Fibroblast of upper back skin (primary cell): Measurements from ENCODE around the gene CFAP77.

Source experiments
- DNase-seq: peaks from one replicate; pipeline ENCODE4 v3.0.0-alpha.2; 2013

The CFAP77 gene

GRCh38 chr9:132410642-132411041 lies 631 bp downstream of the CFAP77 start:
- DNase-seq, result no peak

- peak; percentile 16 for DNase-seq
These were observed 1.1 kb downstream of the CFAP77 start for GRCh38 chr9:132411091-132411508.

GRCh38 chr9:132412089-132412488 lies 2.1 kb downstream of the CFAP77 start:
- peak; percentile 8 for DNase-seq

GRCh38 chr9:132413926-132414325 lies 3.9 kb downstream of the CFAP77 start:
- no peak for DNase-seq

GRCh38 chr9:132414731-132415130 lies 4.7 kb downstream of the CFAP77 start:
- DNase-seq, result no peak

- DNase-seq, result no peak
These were observed 5.2 kb downstream of the CFAP77 start for GRCh38 chr9:132415181-132415580.

- no peak for DNase-seq
These were observed 8.8 kb downstream of the CFAP77 start for GRCh38 chr9:132418726-132419363.

- no peak for DNase-seq
These were observed 12.6 kb downstream of the CFAP77 start for GRCh38 chr9:132422574-132422973.

GRCh38 chr9:132423503-132423902 lies 13.5 kb downstream of the CFAP77 start:
- no peak for DNase-seq

- no peak for DNase-seq
These were observed 15.1 kb downstream of the CFAP77 start for GRCh38 chr9:132424857-132425674.

- DNase-seq, result no peak
These were observed 15.7 kb downstream of the CFAP77 start for GRCh38 chr9:132425675-132426062.

GRCh38 chr9:132426639-132427414 lies 16.8 kb downstream of the CFAP77 start:
- no peak for DNase-seq

- DNase-seq, result no peak
These were observed 21.0 kb downstream of the CFAP77 start for GRCh38 chr9:132430998-132431397.

- DNase-seq, result no peak
These were observed 24.9 kb downstream of the CFAP77 start for GRCh38 chr9:132434881-132435280.

- DNase-seq, result no peak
These were observed 29.1 kb downstream of the CFAP77 start for GRCh38 chr9:132439153-132439552.

GRCh38 chr9:132440735-132441134 lies 30.7 kb downstream of the CFAP77 start:
- DNase-seq, result no peak

- DNase-seq, result no peak
These were observed 31.4 kb downstream of the CFAP77 start for GRCh38 chr9:132441404-132441803.

GRCh38 chr9:132443951-132444607 lies 34.1 kb downstream of the CFAP77 start:
- DNase-seq, result no peak

GRCh38 chr9:132446887-132447286 lies 36.9 kb downstream of the CFAP77 start:
- DNase-seq, result no peak

GRCh38 chr9:132447346-132447745 lies 37.3 kb downstream of the CFAP77 start:
- DNase-seq, result no peak

GRCh38 chr9:132447902-132448301 lies 37.9 kb downstream of the CFAP77 start:
- no peak for DNase-seq

GRCh38 chr9:132451276-132451675 lies 41.3 kb downstream of the CFAP77 start:
- no peak for DNase-seq

- no peak for DNase-seq
These were observed 46.2 kb downstream of the CFAP77 start for GRCh38 chr9:132456241-132456640.
